ENCODE data around the gene ASB2. TPM values are rescaled to one million over a fixed set of nuclear protein-coding genes. Genes with fewer than 3 reads are reported as not detected.

Gene ASB2
- polyA plus RNA-seq, 1 experiment = 0.06 TPM

GRCh38 chr14:93929657-93930056, 46.7 kb downstream of the ASB2 start:
- no peak for DNase-seq (ENCODE audit: low read depth)
- ChIA-PET POLR2A (no interaction called here), CTCF (no interaction called here)
- Histone ChIP-seq H3K27me3 (ENCODE audit: control insufficient read depth, insufficient read depth, low read length) (peaks cover under 1% of the 10 kb centered on the region; the same call in 1 of the 2 replicates), H3K36me3 (ENCODE audit: control insufficient read depth, insufficient read depth, low read length) (no peaks in the 10 kb centered on the region), H3K4me3 (ENCODE audit: low read depth, low read length) (no peak overlapping the region)
- no peak for TF ChIP-seq CTCF (IDR thresholded peaks at IDR 0.05; ENCODE audit: insufficient read depth, low read depth, low read length)

DNA sequence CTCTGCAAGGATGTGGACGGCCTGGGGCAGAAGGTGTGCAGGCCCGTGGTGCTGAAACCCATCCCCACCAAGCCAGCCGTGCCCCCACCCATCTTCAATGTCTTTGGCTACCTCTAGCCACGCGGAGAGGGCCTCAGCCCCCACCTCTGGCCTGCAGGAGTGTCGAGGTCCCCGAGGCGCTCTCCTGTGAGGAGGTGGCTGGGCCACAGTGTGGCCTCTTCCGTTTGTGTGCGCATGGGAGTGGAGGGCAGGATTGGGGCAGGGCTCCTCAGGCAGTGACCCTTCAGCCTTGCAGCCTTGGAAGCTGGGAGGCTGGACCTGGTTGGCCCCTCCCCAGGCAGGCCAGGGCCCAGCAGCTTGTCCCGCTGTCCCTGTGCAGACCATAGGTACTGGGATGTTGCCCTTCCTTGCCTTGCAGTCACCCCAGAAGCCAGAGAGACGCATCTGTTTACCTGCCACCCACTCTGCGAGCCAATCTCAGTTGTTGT, 47.3 kb downstream of the ASB2 start:
- Histone ChIP-seq H3K4me3 (ENCODE audit: low read depth, low read length) (no peak overlapping the region), H3K36me3 (ENCODE audit: control insufficient read depth, insufficient read depth, low read length) (no peaks in the 10 kb centered on the region), H3K27me3 (ENCODE audit: control insufficient read depth, insufficient read depth, low read length) (no peaks in the 10 kb centered on the region)
- DNase-seq (ENCODE audit: low read depth) = no peak
- TF ChIP-seq CTCF (IDR thresholded peaks at IDR 0.05; ENCODE audit: insufficient read depth, low read depth, low read length) = no peak
- CTCF ChIA-PET = interaction anchor here (2.2 kb wide), 1 partner anchor 11 kb away, joined by 10 read pairs; no protein-coding TSS in a partner anchor
- POLR2A ChIA-PET = no interaction called here

GRCh38 chr14:93928184-93929047, 48.0 kb downstream of the ASB2 start:
- Histone ChIP-seq H3K36me3 (ENCODE audit: control insufficient read depth, insufficient read depth, low read length) (no peaks in the 10 kb centered on the region), H3K27me3 (ENCODE audit: control insufficient read depth, insufficient read depth, low read length) (no peaks in the 10 kb centered on the region), H3K4me3 (ENCODE audit: low read depth, low read length) (no peak overlapping the region)
- CTCF ChIA-PET = interaction anchor here (2.2 kb wide), 1 partner anchor 11 kb away, joined by 10 read pairs; no protein-coding TSS in a partner anchor
- no peak for DNase-seq (ENCODE audit: low read depth)
- POLR2A ChIA-PET = no interaction called here
- no peak for TF ChIP-seq CTCF (IDR thresholded peaks at IDR 0.05; ENCODE audit: insufficient read depth, low read depth, low read length)

- POLR2A ChIA-PET = no interaction called here
- CTCF ChIA-PET = interaction anchor here (2.2 kb wide), 1 partner anchor 12 kb away, joined by 10 read pairs; no protein-coding TSS in a partner anchor
- Histone ChIP-seq H3K4me3 (ENCODE audit: low read depth, low read length) (no peak overlapping the region), H3K27me3 (ENCODE audit: control insufficient read depth, insufficient read depth, low read length) (no peaks in the 10 kb centered on the region), H3K36me3 (ENCODE audit: control insufficient read depth, insufficient read depth, low read length) (no peaks in the 10 kb centered on the region)
- DNase-seq (ENCODE audit: low read depth) = no peak
- no peak for TF ChIP-seq CTCF (IDR thresholded peaks at IDR 0.05; ENCODE audit: insufficient read depth, low read depth, low read length)
Measured at GRCh38 chr14:93927800-93928145, 48.6 kb downstream of the ASB2 start.

DNA sequence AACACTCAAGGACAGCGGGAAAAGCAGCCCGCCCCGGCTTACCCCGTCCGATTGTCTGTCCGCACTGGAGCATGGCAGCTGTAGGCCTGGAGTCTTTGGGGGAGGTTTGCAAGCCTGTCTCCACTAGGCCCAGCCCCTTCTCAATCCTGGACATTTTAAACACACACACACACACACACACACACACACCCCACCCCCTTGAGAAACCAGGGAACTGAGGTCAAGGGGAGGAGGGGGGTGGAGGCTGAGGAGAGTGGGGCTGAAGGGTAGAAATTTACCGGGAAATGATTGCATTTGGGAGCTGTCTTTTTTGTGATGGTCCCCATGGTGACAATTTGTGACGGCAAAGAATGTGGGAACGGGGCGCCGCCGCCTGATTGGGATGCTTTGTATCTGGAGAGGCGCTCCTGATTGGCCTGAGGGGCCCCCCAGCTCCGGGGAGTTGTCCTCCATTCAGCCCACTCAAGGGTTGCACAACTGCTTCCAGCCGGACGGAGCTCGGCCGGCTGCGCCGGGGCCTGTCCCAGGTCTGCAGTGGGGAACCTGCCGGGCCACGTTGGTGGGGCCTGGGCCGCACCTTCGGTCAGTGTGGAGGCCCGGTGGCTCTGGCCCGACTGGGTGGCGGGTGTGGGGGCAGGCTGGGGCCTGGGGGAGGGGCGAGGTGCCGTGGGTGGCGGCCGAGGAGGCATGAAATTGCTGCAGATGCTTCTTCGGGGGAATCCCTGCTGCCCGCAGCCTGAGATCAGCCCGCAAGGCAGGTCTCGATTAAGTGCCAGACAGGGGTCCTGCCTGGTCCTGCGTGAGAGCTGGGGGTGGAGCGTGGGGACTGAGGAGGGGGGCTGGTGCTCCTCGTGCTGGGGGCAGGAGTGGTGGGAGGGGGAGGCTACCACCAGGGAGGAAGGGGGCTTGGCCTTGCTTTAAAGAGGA, 49.2 kb downstream of the ASB2 start, which contains the start of gene FAM181A:
TSS of gene FAM181A (plus strand) at position 472 of the 927 bp plus-strand sequence. CDS start 942 bp downstream, outside the sequence.
- Histone ChIP-seq H3K27me3 (ENCODE audit: control insufficient read depth, insufficient read depth, low read length) (no peaks in the 10 kb centered on the region), H3K4me3 (ENCODE audit: low read depth, low read length) (no peak within 1 kb of the TSS), H3K36me3 (ENCODE audit: control insufficient read depth, insufficient read depth, low read length) (no peaks in the 10 kb centered on the region)
- CTCF ChIA-PET = interaction anchor here (2.2 kb wide), 1 partner anchor 13 kb away, joined by 10 read pairs; no protein-coding TSS in a partner anchor
- DNase-seq (ENCODE audit: low read depth) = no peak
- TF ChIP-seq CTCF (IDR thresholded peaks at IDR 0.05; ENCODE audit: insufficient read depth, low read depth, low read length) = no peak
- POLR2A ChIA-PET = no interaction called here
